HepG2 (cell line): ENCODE measurements around the gene ZFAND3. TPM values are rescaled to one million over a fixed set of nuclear protein-coding genes. Genes with fewer than 3 reads are reported as not detected.

ENCODE experiments used
- CCAR2 ChIP-seq: fragments of 200-400 bp; formaldehyde crosslinking; optimal IDR thresholded peaks from 2 replicates; pipeline ENCODE3; 2018; ENCODE audit warnings: low read depth, mild to moderate bottlenecking, low read length, moderate library complexity
- EED ChIP-seq: sonication (generic); formaldehyde crosslinking; IDR thresholded peaks from 2 replicates; pipeline ENCODE4 v1.5.0; 2020; ENCODE audit warnings: mild to moderate bottlenecking, missing genetic modification reagents
- HNRNPK ChIP-seq: fragments of 200-400 bp; formaldehyde crosslinking; IDR thresholded peaks from 2 replicates; pipeline ENCODE4 v1.6.1; 2018; ENCODE audit warnings: low read length, low read depth, moderate library complexity, mild to moderate bottlenecking; ENCODE audit not compliant: poor library complexity, severe bottlenecking
- NR2F1 ChIP-seq, 2 experiments: fragments of 450-650 bp in 1 of 2; formaldehyde crosslinking in 1 of 2; IDR thresholded peaks; 2 replicates each; pipeline versions ENCODE4 v1.5.0 to v1.6.1; 2016 to 2020; ENCODE audit warnings: mild to moderate bottlenecking in 1 of 2, missing compliant biosample characterization in 1 of 2, missing genetic modification reagents in 1 of 2, moderate library complexity in 1 of 2
- PRMT3 ChIP-seq: sonication (generic); formaldehyde crosslinking; IDR thresholded peaks from 2 replicates; pipeline ENCODE4 v1.8.1; 2022; ENCODE audit warnings: low read depth, mild to moderate bottlenecking, moderate library complexity, missing genetic modification reagents, borderline replicate concordance
- SETDB1 ChIP-seq: sonication (generic); formaldehyde crosslinking; IDR thresholded peaks from 2 replicates; pipeline ENCODE4 v1.5.1; 2020; ENCODE audit warnings: missing genetic modification reagents, mild to moderate bottlenecking, borderline replicate concordance
- SKI ChIP-seq: fragments of 450-650 bp; IDR thresholded peaks from one replicate; pipeline ENCODE4 v1.6.1; 2018; ENCODE audit warnings: mild to moderate bottlenecking; ENCODE audit not compliant: partially characterized antibody
- TEAD3 ChIP-seq: optimal IDR thresholded peaks from 2 replicates; pipeline ENCODE3; 2016; ENCODE audit warnings: borderline replicate concordance
- YY1 ChIP-seq: IDR thresholded peaks from 2 replicates; pipeline ENCODE4 v1.6.1; 2011; ENCODE audit warnings: low read length, low read depth, moderate library complexity, mild to moderate bottlenecking; ENCODE audit not compliant: insufficient read depth, insufficient replicate concordance
- ZNF230 ChIP-seq: sonication (generic); formaldehyde crosslinking; IDR thresholded peaks from 2 replicates; pipeline ENCODE4 v1.4.0; 2020; ENCODE audit warnings: mild to moderate bottlenecking, missing genetic modification reagents
- ZNF333 ChIP-seq: sonication (generic); formaldehyde crosslinking; IDR thresholded peaks from 2 replicates; pipeline ENCODE4 v1.4.0; 2020; ENCODE audit warnings: mild to moderate bottlenecking, missing genetic modification reagents, borderline replicate concordance
- ZNF383 ChIP-seq: sonication (generic); formaldehyde crosslinking; IDR thresholded peaks from 2 replicates; pipeline ENCODE4 v1.4.0; 2020; ENCODE audit warnings: missing genetic modification reagents, mild to moderate bottlenecking, borderline replicate concordance
- ZNF558 ChIP-seq: sonication (generic); formaldehyde crosslinking; IDR thresholded peaks from 2 replicates; pipeline ENCODE4 v1.9.0; 2022; ENCODE audit warnings: mild to moderate bottlenecking, missing genetic modification reagents, borderline replicate concordance
- ZNF616 ChIP-seq: sonication (generic); formaldehyde crosslinking; IDR thresholded peaks from 2 replicates; pipeline ENCODE4 v1.5.0; 2020; ENCODE audit warnings: low read depth, mild to moderate bottlenecking, missing genetic modification reagents
- ZNF747 ChIP-seq: sonication (generic); formaldehyde crosslinking; IDR thresholded peaks from 2 replicates; pipeline ENCODE4 v1.8.1; 2023; ENCODE audit warnings: missing genetic modification reagents, mild to moderate bottlenecking, borderline replicate concordance
- polyA plus RNA-seq, 8 experiments: library from polyadenylated mRNA; depleted of rRNA in 3 of 8; stranded (reverse) in 7 of 8; unstranded in 1 of 8; fragments of >200 nt; fragmentation: Illumina TruSeq in 4 of 8; extraction: Trizol in 4 of 8; gene quantifications; 2 replicates each; pipeline versions ENCODE4 v1.2.1 to v1.2.3, GENCODE V29; 2011 to 2016; ENCODE audit warnings: low read depth in 4 of 8, missing spikeins in 1 of 8, mixed read lengths in 1 of 8; ENCODE audit not compliant: insufficient read depth in 1 of 8
- total RNA-seq, 5 experiments: library from RNA; depleted of rRNA; stranded (reverse); fragments of >200 nt; fragmentation: Illumina TruSeq; extraction: Trizol; gene quantifications; 2 replicates each; pipeline ENCODE4 v1.2.3, GENCODE V29; 2016; ENCODE audit warnings: low read depth in 1 of 5
- TF ChIP-seq, protein P1 (sequence below): sonication (generic); formaldehyde crosslinking; IDR thresholded peaks from 2 replicates; pipeline ENCODE4 v1.8.1; 2023; ENCODE audit warnings: mild to moderate bottlenecking, missing genetic modification reagents
- TF ChIP-seq, protein P2 (sequence below), 2 experiments: sonication (generic) in 1 of 2; formaldehyde crosslinking in 1 of 2; IDR thresholded peaks; 2 replicates each; pipeline versions ENCODE4 v1.6.1 to v1.9.0; 2014 to 2022; ENCODE audit warnings: antibody characterized with exemption in 1 of 2, borderline replicate concordance in 1 of 2, inconsistent platforms in 1 of 2, low read depth in 1 of 2, missing genetic modification reagents in 1 of 2
- TF ChIP-seq, protein P3 (sequence below): sonication (generic); formaldehyde crosslinking; IDR thresholded peaks from 2 replicates; pipeline ENCODE4 v1.4.0; 2020; ENCODE audit warnings: missing genetic modification reagents
- TF ChIP-seq, protein P4 (sequence below): sonication (generic); formaldehyde crosslinking; IDR thresholded peaks from 2 replicates; pipeline ENCODE4 v1.8.1; 2023; ENCODE audit warnings: missing genetic modification reagents, inconsistent platforms, borderline replicate concordance

The ZFAND3 gene
- total and polyA plus RNA-seq, 2 of the 13 experiments (the other 11 are each of a cell fraction or from before 2014, with no cell fraction given): 16.4 to 17.1 TPM

DNA sequence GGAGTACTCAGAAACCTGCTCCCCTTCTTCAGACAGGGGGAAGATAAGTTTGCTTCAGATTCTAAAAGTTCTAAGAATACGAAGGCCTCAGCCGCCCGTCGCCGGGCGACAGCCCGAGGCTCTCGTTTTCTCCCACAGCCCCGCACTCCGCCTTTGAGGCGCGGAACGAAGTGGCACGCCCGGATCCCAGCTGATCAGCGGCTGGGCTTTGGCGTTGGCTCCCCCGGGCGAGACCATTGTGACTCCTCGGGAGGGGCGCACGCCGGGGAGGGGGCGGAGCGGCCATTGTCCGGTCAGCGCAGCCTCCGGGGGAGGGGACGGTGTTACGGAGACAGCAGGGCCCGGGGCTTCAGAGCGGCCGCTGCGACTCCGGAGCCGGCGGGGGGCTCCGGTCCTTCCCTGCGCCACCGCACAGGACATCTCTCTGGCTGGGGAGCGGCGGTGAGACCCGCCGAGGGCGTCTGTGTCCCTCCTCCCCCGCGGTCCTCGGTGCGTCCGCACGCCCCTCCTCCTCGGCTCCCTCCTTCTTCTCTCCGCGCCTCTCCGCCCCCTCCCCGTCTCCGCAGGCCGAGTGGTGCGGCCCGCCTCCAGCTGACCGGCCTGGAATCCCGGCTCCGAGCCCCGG is at the start of gene ZFAND3 (continued):
- TF ChIP-seq ZNF558 (no peak; the same call in 1 of the 2 replicates), YY1 (peak; percentile 91), CCAR2 (no peak), ZNF383 (CRISPR knock-in tag) (no peak), ZNF230 (CRISPR knock-in tag) (peak; percentile 85; the same call in 1 of the 2 replicates), HNRNPK (peak; percentile 99), EED (CRISPR knock-in tag) (0 out of 2 replicates have a peak, but pooled peaks have one; percentile 64), SKI (peak; percentile 46), ZNF747 (CRISPR knock-in tag) (no peak), PRMT3 (CRISPR knock-in tag) (no peak), NR2F1 (CRISPR knock-in tag; IDR thresholded peaks at IDR 0.05) (peak in 1 of 2 experiments; percentile 34; a peak in 2 of 4 replicates), ZNF616 (CRISPR knock-in tag) (no peak), TEAD3 (CRISPR knock-in tag) (peak; percentile 19), SETDB1 (CRISPR knock-in tag) (no peak), ZNF333 (peak; percentile 21; the same call in 1 of the 2 replicates)
- TF ChIP-seq, protein P1, sequence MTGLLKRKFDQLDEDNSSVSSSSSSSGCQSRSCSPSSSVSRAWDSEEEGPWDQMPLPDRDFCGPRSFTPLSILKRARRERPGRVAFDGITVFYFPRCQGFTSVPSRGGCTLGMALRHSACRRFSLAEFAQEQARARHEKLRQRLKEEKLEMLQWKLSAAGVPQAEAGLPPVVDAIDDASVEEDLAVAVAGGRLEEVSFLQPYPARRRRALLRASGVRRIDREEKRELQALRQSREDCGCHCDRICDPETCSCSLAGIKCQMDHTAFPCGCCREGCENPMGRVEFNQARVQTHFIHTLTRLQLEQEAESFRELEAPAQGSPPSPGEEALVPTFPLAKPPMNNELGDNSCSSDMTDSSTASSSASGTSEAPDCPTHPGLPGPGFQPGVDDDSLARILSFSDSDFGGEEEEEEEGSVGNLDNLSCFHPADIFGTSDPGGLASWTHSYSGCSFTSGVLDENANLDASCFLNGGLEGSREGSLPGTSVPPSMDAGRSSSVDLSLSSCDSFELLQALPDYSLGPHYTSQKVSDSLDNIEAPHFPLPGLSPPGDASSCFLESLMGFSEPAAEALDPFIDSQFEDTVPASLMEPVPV (CRISPR knock-in tag): no peak
- TF ChIP-seq, protein P2, sequence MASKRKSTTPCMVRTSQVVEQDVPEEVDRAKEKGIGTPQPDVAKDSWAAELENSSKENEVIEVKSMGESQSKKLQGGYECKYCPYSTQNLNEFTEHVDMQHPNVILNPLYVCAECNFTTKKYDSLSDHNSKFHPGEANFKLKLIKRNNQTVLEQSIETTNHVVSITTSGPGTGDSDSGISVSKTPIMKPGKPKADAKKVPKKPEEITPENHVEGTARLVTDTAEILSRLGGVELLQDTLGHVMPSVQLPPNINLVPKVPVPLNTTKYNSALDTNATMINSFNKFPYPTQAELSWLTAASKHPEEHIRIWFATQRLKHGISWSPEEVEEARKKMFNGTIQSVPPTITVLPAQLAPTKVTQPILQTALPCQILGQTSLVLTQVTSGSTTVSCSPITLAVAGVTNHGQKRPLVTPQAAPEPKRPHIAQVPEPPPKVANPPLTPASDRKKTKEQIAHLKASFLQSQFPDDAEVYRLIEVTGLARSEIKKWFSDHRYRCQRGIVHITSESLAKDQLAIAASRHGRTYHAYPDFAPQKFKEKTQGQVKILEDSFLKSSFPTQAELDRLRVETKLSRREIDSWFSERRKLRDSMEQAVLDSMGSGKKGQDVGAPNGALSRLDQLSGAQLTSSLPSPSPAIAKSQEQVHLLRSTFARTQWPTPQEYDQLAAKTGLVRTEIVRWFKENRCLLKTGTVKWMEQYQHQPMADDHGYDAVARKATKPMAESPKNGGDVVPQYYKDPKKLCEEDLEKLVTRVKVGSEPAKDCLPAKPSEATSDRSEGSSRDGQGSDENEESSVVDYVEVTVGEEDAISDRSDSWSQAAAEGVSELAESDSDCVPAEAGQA (IDR thresholded peaks at IDR 0.05; ENCODE audit: low read depth): 0 out of 2 replicates have a peak, but pooled peaks have one; percentile 21
- TF ChIP-seq, protein P2 (CRISPR knock-in tag; IDR thresholded peaks at IDR 0.05; ENCODE audit: borderline replicate concordance): no peak
- TF ChIP-seq, protein P3, sequence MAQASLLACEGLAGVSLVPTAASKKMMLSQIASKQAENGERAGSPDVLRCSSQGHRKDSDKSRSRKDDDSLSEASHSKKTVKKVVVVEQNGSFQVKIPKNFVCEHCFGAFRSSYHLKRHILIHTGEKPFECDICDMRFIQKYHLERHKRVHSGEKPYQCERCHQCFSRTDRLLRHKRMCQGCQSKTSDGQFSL (CRISPR knock-in tag): peak; percentile 11; the same call in 1 of the 2 replicates
- TF ChIP-seq, protein P4, sequence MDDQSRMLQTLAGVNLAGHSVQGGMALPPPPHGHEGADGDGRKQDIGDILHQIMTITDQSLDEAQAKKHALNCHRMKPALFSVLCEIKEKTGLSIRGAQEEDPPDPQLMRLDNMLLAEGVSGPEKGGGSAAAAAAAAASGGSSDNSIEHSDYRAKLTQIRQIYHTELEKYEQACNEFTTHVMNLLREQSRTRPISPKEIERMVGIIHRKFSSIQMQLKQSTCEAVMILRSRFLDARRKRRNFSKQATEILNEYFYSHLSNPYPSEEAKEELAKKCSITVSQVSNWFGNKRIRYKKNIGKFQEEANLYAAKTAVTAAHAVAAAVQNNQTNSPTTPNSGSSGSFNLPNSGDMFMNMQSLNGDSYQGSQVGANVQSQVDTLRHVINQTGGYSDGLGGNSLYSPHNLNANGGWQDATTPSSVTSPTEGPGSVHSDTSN (CRISPR knock-in tag): no peak
